Testis (tissue), 3 donors: ENCODE measurements around the gene TBP. TPM values are rescaled to one million over a fixed set of nuclear protein-coding genes. Genes with fewer than 3 reads are reported as not detected.

Source experiments
- DNase-seq: peaks from one replicate; pipeline ENCODE4 v3.0.0-alpha.2; 2019
- H3K27ac ChIP-seq, 2 donors: fragments of 200-600 bp; sonication (generic); one replicate each; pipeline ENCODE4 v1.5.1; 2019
- H3K27me3 ChIP-seq: fragments of 200-600 bp; sonication (generic); one replicate; pipeline ENCODE4 v1.5.1; 2019
- H3K36me3 ChIP-seq: fragments of 200-600 bp; sonication (generic); one replicate; pipeline ENCODE4 v1.5.1; 2017; ENCODE audit warnings: low read depth; ENCODE audit errors: missing control alignments
- H3K4me1 ChIP-seq: fragments of 200-600 bp; sonication (generic); one replicate; pipeline ENCODE4 v1.5.1; 2019
- H3K4me3 ChIP-seq, 2 donors: fragments of 200-600 bp; sonication (generic); one replicate each; pipeline ENCODE4 v1.5.1; 2017 to 2019
- H3K9me3 ChIP-seq: fragments of 200-600 bp; sonication (generic); one replicate; pipeline ENCODE4 v1.5.1; 2017
- POLR2A ChIP-seq: fragments of 450-650 bp; IDR thresholded peaks from one replicate; pipeline ENCODE4 v1.6.1; 2017; ENCODE audit warnings: antibody characterized with exemption, mild to moderate bottlenecking, moderate library complexity
- WGBS, 2 donors: methylation state at CpG; one replicate each; pipeline ENCODE4 v1.1.5; 2018; 5-methylcytosine and 5-hydroxymethylcytosine counted together
- intact Hi-C: fragments of 100-400 bp; cut with DNase I; formaldehyde crosslinking; loops from one replicate; pipeline ENCODE4 v1.15.1; 2023; ENCODE audit warnings: low total_unique reads
- polyA plus RNA-seq: library from polyadenylated mRNA; stranded (reverse); fragments of 350-450 nt; fragmentation: Illumina TruSeq; extraction: RNeasy Lipid Tissue Mini Kit (QIAGEN cat#74804); gene quantifications from one replicate; pipeline ENCODE4 v1.2.3, GENCODE V29; 2014; ENCODE audit warnings: low read depth, low replicate concordance; ENCODE audit not compliant: insufficient read depth
- total RNA-seq, 2 donors: library from RNA; depleted of rRNA; stranded (reverse); fragments of >200 nt; gene quantifications; one replicate each; pipeline ENCODE4 v1.2.3, GENCODE V29; 2016
- TF ChIP-seq, protein P1 (sequence below), 3 experiments: fragments of 450-650 bp in 2 of 3; fragments of 200-600 bp in 1 of 3; sonication (generic) in 1 of 3; IDR thresholded peaks; one replicate each; pipeline ENCODE4 v1.5.1; 2016 to 2019; ENCODE audit warnings: antibody characterized with exemption in 3 of 3, mild to moderate bottlenecking in 2 of 3, moderate library complexity in 1 of 3

Gene TBP
- total and polyA plus RNA-seq, 3 donors from 2014 or later, result 44.4 to 101 (median 50.2) TPM

DNA sequence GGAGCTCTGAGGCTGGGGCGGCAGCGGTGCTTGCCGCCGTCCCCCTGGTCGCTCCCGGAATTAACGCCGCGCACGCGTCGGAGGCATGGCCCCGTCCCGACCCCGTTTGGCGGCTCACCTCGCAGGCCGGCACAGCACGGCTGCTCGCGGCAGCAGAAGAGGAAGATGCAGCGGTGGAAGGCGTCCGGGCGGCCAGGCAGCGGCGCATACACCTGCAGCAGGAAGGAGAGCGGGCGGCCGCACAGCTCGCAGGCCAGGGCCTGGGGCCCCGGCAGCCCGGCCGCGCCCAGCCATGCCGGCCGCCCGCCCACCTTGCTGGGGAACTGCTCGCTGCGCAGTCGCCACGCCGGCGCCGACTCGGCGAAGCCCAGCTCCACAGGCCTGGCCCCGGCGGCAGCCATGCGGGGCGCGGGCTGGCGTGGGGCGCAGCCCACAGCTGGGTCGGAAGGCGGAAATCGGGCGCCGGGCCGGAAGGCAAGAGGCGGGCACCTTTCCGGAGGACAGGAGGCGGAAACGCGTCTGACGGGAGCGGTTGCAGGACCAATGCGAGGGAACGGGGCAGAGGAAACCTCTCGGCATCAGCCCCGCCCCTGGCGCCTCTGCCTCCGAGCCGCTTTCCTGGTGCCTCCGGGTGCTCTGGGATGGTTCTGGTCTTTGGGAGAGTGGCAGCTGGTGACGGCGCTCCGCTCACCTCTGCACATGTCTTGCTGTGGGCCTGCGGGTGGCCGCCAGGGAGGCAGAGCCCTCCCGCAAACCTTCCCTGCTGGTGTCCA is 30.2 kb downstream of the TBP start, which contains the start of gene PDCD2:
PDCD2 (minus strand) TSS at position 457 of the 773 bp plus-strand sequence; CDS start at position 401, 56 bp downstream.
- DNase-seq, result peak; percentile 96
- intact Hi-C loops, result no loop called here
- H3K27ac ChIP-seq, result peak within 1 kb of the TSS; percentile 67 to 86
- no peak for TF ChIP-seq POLR2A
- TF ChIP-seq, protein P1, sequence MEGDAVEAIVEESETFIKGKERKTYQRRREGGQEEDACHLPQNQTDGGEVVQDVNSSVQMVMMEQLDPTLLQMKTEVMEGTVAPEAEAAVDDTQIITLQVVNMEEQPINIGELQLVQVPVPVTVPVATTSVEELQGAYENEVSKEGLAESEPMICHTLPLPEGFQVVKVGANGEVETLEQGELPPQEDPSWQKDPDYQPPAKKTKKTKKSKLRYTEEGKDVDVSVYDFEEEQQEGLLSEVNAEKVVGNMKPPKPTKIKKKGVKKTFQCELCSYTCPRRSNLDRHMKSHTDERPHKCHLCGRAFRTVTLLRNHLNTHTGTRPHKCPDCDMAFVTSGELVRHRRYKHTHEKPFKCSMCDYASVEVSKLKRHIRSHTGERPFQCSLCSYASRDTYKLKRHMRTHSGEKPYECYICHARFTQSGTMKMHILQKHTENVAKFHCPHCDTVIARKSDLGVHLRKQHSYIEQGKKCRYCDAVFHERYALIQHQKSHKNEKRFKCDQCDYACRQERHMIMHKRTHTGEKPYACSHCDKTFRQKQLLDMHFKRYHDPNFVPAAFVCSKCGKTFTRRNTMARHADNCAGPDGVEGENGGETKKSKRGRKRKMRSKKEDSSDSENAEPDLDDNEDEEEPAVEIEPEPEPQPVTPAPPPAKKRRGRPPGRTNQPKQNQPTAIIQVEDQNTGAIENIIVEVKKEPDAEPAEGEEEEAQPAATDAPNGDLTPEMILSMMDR (IDR thresholded peaks at IDR 0.05), result no peak
- no peaks in the 10 kb centered on the region for H3K36me3 ChIP-seq
- 1 to 2% methylated on average over 23 to 58 of the region's 81 CpGs for WGBS, 2 donors
- H3K4me3 ChIP-seq, result peak within 1 kb of the TSS; percentile 80 to 85
- H3K4me1 ChIP-seq, result peaks cover 4% of the 10 kb centered on the region
- H3K27me3 ChIP-seq, result no peaks in the 10 kb centered on the region
- no peaks in the 10 kb centered on the region for H3K9me3 ChIP-seq

DNA sequence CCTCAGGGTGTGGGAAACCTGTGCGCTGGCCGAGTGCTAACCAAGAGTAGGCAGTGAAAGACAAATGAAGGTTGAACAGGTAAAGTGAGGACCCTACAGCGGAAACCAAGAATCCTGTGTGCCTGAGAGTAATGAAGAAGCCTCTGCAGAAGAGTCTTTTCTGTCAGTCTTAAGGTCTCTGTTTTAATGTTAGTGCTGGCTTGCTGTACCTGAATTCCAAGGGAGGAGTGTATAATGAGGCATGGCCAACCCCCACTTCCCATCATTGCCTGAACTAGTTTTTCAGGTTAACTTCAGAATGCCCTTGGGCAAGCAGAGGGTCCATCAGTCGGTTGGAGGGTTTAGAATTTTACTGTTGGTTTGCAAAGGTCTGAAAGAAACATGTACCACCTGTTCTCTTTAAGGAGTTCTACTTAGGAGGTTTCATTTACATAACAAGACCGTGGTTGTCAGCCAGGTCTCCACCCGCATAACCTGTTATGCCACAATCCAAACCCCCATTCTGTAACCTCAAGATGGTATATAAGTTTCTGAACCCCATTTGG is 30.9 kb downstream of the TBP start:
- WGBS, 2 donors, result 6% methylated on average over 6 of the region's 6 CpGs
- intact Hi-C loops, result no loop called here
- H3K4me1 ChIP-seq, result peaks cover 4% of the 10 kb centered on the region
- H3K4me3 ChIP-seq, result peak overlapping the region; percentile 80 to 85
- DNase-seq, result no peak
- H3K9me3 ChIP-seq, result no peaks in the 10 kb centered on the region
- H3K36me3 ChIP-seq, result no peaks in the 10 kb centered on the region
- peak overlapping the region; percentile 67 to 86 for H3K27ac ChIP-seq
- H3K27me3 ChIP-seq, result no peaks in the 10 kb centered on the region
- TF ChIP-seq POLR2A, result no peak
- TF ChIP-seq, protein P1 (IDR thresholded peaks at IDR 0.05), result no peak

DNA sequence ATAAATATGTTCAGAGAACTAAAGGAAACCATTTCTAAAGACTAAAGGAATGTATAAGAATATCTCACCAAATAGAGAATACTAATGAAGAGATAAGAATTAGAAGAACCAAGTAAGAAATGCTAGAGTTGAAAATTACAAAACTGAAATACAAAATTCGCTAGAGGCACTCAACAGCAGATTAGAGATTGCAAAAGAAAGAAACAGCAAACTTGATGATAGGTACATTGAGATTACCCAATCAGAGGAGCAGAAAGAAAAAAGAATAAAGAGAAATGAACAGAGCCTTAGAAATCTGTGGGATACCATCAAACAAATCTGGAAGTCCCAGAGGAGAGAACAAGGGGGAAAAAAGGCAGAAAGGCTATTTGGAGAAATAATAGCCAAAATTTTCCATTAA is 36.6 kb downstream of the TBP start:
- Histone ChIP-seq H3K4me3 (no peak overlapping the region), H3K9me3 (no peaks in the 10 kb centered on the region), H3K27ac (no peak overlapping the region), H3K27me3 (no peaks in the 10 kb centered on the region), H3K36me3 (no peaks in the 10 kb centered on the region), H3K4me1 (no peaks in the 10 kb centered on the region)
- WGBS, 2 donors, result 84 to 96% methylated on average over 1 of the region's 1 CpG
- intact Hi-C loops, result no loop called here
- TF ChIP-seq, protein P1 (IDR thresholded peaks at IDR 0.05), result no peak
- DNase-seq, result no peak

DNA sequence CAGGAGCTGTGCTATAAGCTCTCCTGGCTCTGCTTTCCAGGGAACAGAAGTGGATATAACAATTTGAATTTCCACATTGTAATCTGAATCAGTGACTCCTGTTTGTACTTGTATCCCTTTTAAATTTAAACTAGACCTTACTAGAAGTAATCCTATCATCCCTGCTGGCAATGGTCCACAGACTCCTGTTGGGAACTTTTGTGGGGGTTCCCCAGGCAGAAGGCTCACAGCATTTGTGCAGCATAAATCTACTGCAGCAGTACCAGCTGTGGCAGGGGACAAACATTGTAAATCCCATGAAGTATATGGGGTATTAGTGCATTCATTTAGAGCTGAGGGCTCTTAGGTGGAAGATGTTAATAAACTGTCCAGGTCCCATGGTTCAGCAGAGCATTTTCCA is 42.3 kb downstream of the TBP start:
- TF ChIP-seq, protein P1 (IDR thresholded peaks at IDR 0.05), result no peak
- TF ChIP-seq POLR2A, result no peak
- Histone ChIP-seq H3K4me3 (no peak overlapping the region), H3K27ac (no peak overlapping the region), H3K36me3 (no peaks in the 10 kb centered on the region), H3K4me1 (no peaks in the 10 kb centered on the region), H3K9me3 (no peaks in the 10 kb centered on the region), H3K27me3 (no peaks in the 10 kb centered on the region)
- intact Hi-C loops, result no loop called here
- DNase-seq, result no peak

DNA sequence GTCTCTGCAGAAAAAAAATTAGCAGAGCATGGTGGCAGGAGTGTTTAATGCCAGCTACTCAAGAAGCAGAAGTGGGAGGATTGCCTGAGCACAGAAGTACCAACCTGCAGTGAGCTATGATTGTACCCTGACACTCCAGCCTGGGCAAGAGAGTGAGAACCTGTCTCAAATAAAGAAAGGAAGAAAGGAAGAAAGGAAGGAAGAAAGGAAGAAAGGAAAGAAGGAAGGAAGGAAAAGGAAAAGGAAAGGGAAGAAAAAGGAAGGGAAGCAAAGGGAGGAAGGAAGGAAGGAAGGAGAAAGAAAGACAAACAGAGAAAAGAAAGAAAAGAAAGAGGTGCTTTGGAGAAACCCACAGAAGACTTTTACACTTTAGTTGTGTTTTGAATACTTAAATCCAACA is 43.1 kb downstream of the TBP start:
- Histone ChIP-seq H3K27me3 (no peaks in the 10 kb centered on the region), H3K4me1 (no peaks in the 10 kb centered on the region), H3K9me3 (no peaks in the 10 kb centered on the region), H3K4me3 (no peak overlapping the region), H3K36me3 (no peaks in the 10 kb centered on the region), H3K27ac (no peak overlapping the region)
- intact Hi-C loops, result no loop called here
- DNase-seq, result no peak
- no peak for TF ChIP-seq POLR2A
- TF ChIP-seq, protein P1 (IDR thresholded peaks at IDR 0.05), result no peak
